A375 (cell line): ENCODE results near the gene TIE1. TPM values are rescaled to one million over a fixed set of nuclear protein-coding genes. Genes with fewer than 3 reads are reported as not detected.

Experiments used
- total RNA-seq: library from RNA; depleted of rRNA; stranded (reverse); fragments of >200 nt; shearing (Covaris generic); gene quantifications from 2 replicates; pipeline ENCODE4 v1.2.3, GENCODE V29; 2014; rRNA removed

TIE1 gene
- 4.5 and 6.1 TPM in 2 replicates for total RNA-seq

DNA sequence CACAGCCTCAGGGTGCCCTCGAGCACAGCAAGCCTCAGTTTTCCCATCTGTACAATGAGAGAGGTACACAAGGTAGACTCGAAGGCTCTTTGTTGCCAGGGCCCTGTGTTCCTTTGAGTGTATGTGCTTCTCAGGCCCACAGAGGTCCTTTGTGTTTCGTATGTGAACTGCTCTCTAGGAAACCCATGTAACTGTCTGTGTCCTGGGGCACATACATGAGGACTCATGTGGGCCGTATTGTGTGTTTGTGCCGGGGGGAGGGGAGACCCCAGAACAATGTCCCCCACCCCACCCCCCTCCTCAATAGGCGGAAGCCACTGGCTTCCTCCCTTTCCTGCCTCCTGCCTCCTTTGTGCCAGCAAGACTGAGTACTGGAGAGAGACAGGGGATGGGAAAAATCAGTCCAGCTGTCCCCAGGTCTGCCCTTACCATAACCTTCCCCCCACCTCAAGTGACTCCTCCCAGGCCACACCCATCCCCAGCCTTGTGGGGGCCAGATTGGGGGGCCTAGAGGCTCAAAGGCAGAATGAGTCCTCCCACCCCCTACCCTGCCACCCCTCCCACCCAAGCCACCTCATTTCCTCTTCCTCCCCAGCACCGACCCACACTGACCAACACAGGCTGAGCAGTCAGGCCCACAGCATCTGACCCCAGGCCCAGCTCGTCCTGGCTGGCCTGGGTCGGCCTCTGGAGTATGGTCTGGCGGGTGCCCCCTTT lies at the start of gene TIE1:
Gene TIE1, plus strand, starts transcription at position 605 of the 717 bp plus-strand sequence. Its CDS starts 90 bp downstream, at position 695.

GRCh38 chr1:43269627-43270375 lies 31.0 kb upstream of the TIE1 start, which contains the start of gene TMEM125:
Gene TMEM125 (plus strand): TSS chr1:43269983. CDS start chr1:43272723, 2,740 bp downstream.

GRCh38 chr1:43285269-43285990 lies 15.4 kb upstream of the TIE1 start, which contains the start of gene C1orf210:
Gene C1orf210 (minus strand): TSS chr1:43285581. CDS start chr1:43283270, 2,311 bp downstream.

DNA sequence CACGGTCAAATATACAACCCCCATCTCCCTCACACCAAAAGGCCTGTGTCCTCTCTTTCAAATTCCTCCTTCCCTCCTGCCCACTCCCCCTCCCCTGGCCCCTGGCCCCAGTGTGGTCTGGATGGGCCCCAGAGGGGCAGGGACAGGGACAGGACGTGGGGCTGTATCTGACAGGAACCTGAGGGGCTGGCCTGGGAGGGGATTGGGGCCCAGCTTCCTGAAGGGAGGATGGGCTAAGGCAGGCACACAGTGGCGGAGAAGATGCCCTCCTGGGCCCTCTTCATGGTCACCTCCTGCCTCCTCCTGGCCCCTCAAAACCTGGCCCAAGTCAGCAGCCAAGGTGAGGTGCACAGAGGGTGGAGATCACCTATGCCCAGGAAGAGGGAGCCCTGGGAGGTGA lies 36.8 kb downstream of the TIE1 start, which contains the start of gene MPL:
Gene MPL, plus strand, starts transcription at position 231 of the 400 bp plus-strand sequence. Its CDS starts 31 bp downstream, at position 262.

DNA sequence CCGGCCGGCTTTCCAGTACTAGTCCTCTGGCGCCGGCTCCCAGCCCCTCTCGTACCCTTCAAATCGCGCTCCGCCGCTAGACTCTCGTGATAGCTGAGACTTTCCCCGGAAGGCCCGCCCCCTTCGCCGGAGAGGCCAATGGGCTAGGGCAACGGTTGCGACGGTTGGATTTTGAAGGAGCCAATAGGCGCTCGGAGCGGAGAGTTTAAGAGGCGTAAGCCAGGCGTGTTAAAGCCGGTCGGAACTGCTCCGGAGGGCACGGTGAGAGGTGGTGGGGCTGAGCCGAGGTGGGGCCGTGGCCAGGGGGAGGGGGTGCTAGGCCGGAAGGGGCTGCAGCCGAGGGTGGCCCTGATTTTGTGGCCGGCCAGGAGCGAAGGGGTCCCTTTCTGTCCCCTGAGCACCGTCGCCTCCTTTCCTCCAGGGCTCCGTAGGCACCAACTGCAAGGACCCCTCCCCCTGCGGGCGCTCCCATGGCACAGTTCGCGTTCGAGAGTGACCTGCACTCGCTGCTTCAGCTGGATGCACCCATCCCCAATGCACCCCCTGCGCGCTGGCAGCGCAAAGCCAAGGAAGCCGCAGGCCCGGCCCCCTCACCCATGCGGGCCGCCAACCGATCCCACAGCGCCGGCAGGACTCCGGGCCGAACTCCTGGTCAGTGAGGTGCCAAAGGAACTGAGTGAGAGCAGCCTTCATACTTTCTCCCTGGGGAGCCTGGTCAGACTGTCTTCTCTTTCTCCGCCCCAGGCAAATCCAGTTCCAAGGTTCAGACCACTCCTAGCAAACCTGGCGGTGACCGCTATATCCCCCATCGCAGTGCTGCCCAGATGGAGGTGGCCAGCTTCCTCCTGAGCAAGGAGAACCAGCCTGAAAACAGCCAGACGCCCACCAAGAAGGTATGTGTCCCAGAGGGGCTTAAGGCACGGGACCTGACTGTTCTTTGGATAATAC lies 58.2 kb downstream of the TIE1 start, which contains the start of gene CDC20:
Gene CDC20, plus strand, starts transcription at position 236 of the 948 bp plus-strand sequence. Its CDS starts 235 bp downstream, at position 471.

GRCh38 chr1:43367904-43368645 lies 67.3 kb downstream of the TIE1 start, which contains the start of gene ELOVL1:
Gene ELOVL1 (minus strand): TSS chr1:43368011. CDS start chr1:43365609, 2,402 bp downstream.

Other genes with a start within 250 kb of the TIE1 start
- 322 and 328 TPM in 2 replicates for gene EBNA1BP2, start 128.7 kb upstream of the TIE1 start, total RNA-seq
- gene CFAP57, start 128.7 kb upstream of the TIE1 start, total RNA-seq, result 0.11 and 0.15 TPM in 2 replicates
- not detected in 2 replicates for gene TMEM125, start 31.0 kb upstream of the TIE1 start, total RNA-seq
- not detected in 2 replicates for gene C1orf210, start 15.4 kb upstream of the TIE1 start, total RNA-seq
- 1.7 TPM in 1 of 2 replicates, not detected in the other for gene MPL, start 36.8 kb downstream of the TIE1 start, total RNA-seq
- gene CDC20, start 58.0 kb downstream of the TIE1 start, total RNA-seq, result 194 and 201 TPM in 2 replicates
- gene ELOVL1, start 67.0 kb downstream of the TIE1 start, total RNA-seq, result 47.2 and 57.5 TPM in 2 replicates
- gene MED8, start 88.8 kb downstream of the TIE1 start, total RNA-seq, result 70.4 and 73.0 TPM in 2 replicates
- gene SZT2, start 88.9 kb downstream of the TIE1 start, total RNA-seq, result 19.8 and 30.1 TPM in 2 replicates
- 98.5 and 100.0 TPM in 2 replicates for gene HYI, start 152.9 kb downstream of the TIE1 start, total RNA-seq
- 48.7 and 58.2 TPM in 2 replicates for gene PTPRF, start 229.9 kb downstream of the TIE1 start, total RNA-seq